ENCODE measurements around the gene ATXN7L2. TPM values are rescaled to one million over a fixed set of nuclear protein-coding genes. Genes with fewer than 3 reads are reported as not detected.
"Not testable (repeated sequence)": the region's sequence is repeated elsewhere in the genome, so short reads cannot be mapped to it uniquely, and the experiment has no call there.

ATXN7L2 gene
- total RNA-seq, 2 experiments from 2014 or later: 12.4 to 14.0 TPM

- peaks cover 75% of the 10 kb centered on the region for H3K27me3 Mint-ChIP-seq
Observed at GRCh38 chr1:109467301-109467777, 16.4 kb upstream of the ATXN7L2 start.

GRCh38 chr1:109468061-109468460 lies 15.6 kb upstream of the ATXN7L2 start:
- Mint-ChIP-seq H3K27me3 (peaks cover 75% of the 10 kb centered on the region), H3K9me3 (no peaks in the 10 kb centered on the region), H3K27ac (no peak overlapping the region), H3K36me3 (ENCODE audit: low read depth) (no peaks in the 10 kb centered on the region), H3K4me3 (no peak overlapping the region), H3K4me1 (peaks cover 11% of the 10 kb centered on the region)
- POLR2A ChIA-PET: no interaction called here
- no peak for DNase-seq
- CTCF ChIA-PET: interaction anchor here (0.6 to 1.3 kb wide), 3 partner anchors 23 to 265 kb away, joined by 3 to 5 read pairs (median 3); no protein-coding TSS in a partner anchor

More at GRCh38 chr1:109467301-109467777, 16.4 kb upstream of the ATXN7L2 start:
- peaks cover 11% of the 10 kb centered on the region for H3K4me1 Mint-ChIP-seq
- H3K9me3 Mint-ChIP-seq: no peaks in the 10 kb centered on the region
- POLR2A ChIA-PET: no interaction called here
- CTCF ChIA-PET: interaction anchor here (0.6 kb wide), 1 partner anchor 264 kb away, joined by 5 read pairs; no protein-coding TSS in a partner anchor
- no peak for DNase-seq
- no peaks in the 10 kb centered on the region for H3K36me3 Mint-ChIP-seq (ENCODE audit: low read depth)
- no peak overlapping the region for H3K27ac Mint-ChIP-seq
- no peak overlapping the region for H3K4me3 Mint-ChIP-seq

- Mint-ChIP-seq H3K27me3 (peaks cover 70% of the 10 kb centered on the region), H3K9me3 (no peaks in the 10 kb centered on the region), H3K27ac (no peak overlapping the region), H3K36me3 (ENCODE audit: low read depth) (no peaks in the 10 kb centered on the region), H3K4me3 (no peak overlapping the region), H3K4me1 (peaks cover 11% of the 10 kb centered on the region)
- POLR2A ChIA-PET: no interaction called here
- DNase-seq: peak; percentile 31
- CTCF ChIA-PET: interaction anchor here (0.6 to 1.3 kb wide), 4 partner anchors 9 to 64 kb away, joined by 3 read pairs; no protein-coding TSS in a partner anchor
Observed at GRCh38 chr1:109468903-109469302, 14.8 kb upstream of the ATXN7L2 start.

GRCh38 chr1:109470245-109470644 lies 13.5 kb upstream of the ATXN7L2 start:
- H3K36me3 Mint-ChIP-seq (ENCODE audit: low read depth): no peaks in the 10 kb centered on the region
- POLR2A ChIA-PET: interaction anchor here (0.8 kb wide), 1 partner anchor 396 kb away, joined by 3 read pairs; no protein-coding TSS in a partner anchor
- H3K9me3 Mint-ChIP-seq: no peaks in the 10 kb centered on the region
- no peak overlapping the region for H3K4me3 Mint-ChIP-seq
- H3K27ac Mint-ChIP-seq: no peak overlapping the region
- H3K27me3 Mint-ChIP-seq: peaks cover 63% of the 10 kb centered on the region
- DNase-seq: no peak
- peaks cover 11% of the 10 kb centered on the region for H3K4me1 Mint-ChIP-seq
- CTCF ChIA-PET: interaction anchor here (1.1 to 1.4 kb wide), 2 partner anchors 8 to 20 kb away, joined by 3 read pairs; no protein-coding TSS in a partner anchor

GRCh38 chr1:109472779-109473178 lies 10.9 kb upstream of the ATXN7L2 start:
- POLR2A ChIA-PET: no interaction called here
- CTCF ChIA-PET: interaction anchor here (0.6 to 1.3 kb wide), 2 partner anchors 23 to 229 kb away, joined by 3 read pairs; no protein-coding TSS in a partner anchor
- no peak overlapping the region for H3K4me3 Mint-ChIP-seq
- H3K9me3 Mint-ChIP-seq: no peaks in the 10 kb centered on the region
- no peak overlapping the region for H3K27ac Mint-ChIP-seq
- no peaks in the 10 kb centered on the region for H3K36me3 Mint-ChIP-seq (ENCODE audit: low read depth)
- peaks cover 9% of the 10 kb centered on the region for H3K4me1 Mint-ChIP-seq
- peaks cover 53% of the 10 kb centered on the region for H3K27me3 Mint-ChIP-seq
- no peak for DNase-seq

- H3K36me3 Mint-ChIP-seq (ENCODE audit: low read depth); H3K27ac Mint-ChIP-seq; POLR2A ChIA-PET; H3K4me3 Mint-ChIP-seq; H3K9me3 Mint-ChIP-seq; DNase-seq; H3K4me1 Mint-ChIP-seq: not testable (repeated sequence)
- H3K27me3 Mint-ChIP-seq: peaks cover 46% of the 10 kb centered on the region
- CTCF ChIA-PET: interaction anchor here (0.6 kb wide), 2 partner anchors 28 to 1681 kb away, joined by 3 read pairs; no protein-coding TSS in a partner anchor
Observed at GRCh38 chr1:109473284-109474057, 10.2 kb upstream of the ATXN7L2 start.

GRCh38 chr1:109474697-109475096 lies 9.0 kb upstream of the ATXN7L2 start:
- CTCF ChIA-PET: no interaction called here
- POLR2A ChIA-PET: no interaction called here
- no peak for DNase-seq
- H3K4me1 Mint-ChIP-seq: peaks cover 9% of the 10 kb centered on the region
- no peak overlapping the region for H3K4me3 Mint-ChIP-seq
- no peak overlapping the region for H3K27ac Mint-ChIP-seq
- H3K9me3 Mint-ChIP-seq: no peaks in the 10 kb centered on the region
- peaks cover 45% of the 10 kb centered on the region for H3K27me3 Mint-ChIP-seq
- no peaks in the 10 kb centered on the region for H3K36me3 Mint-ChIP-seq (ENCODE audit: low read depth)

- H3K4me1 Mint-ChIP-seq: peaks cover 9% of the 10 kb centered on the region
- no peak overlapping the region for H3K4me3 Mint-ChIP-seq
- H3K27me3 Mint-ChIP-seq: peaks cover 44% of the 10 kb centered on the region
- no peaks in the 10 kb centered on the region for H3K36me3 Mint-ChIP-seq (ENCODE audit: low read depth)
- POLR2A ChIA-PET: no interaction called here
- no peaks in the 10 kb centered on the region for H3K9me3 Mint-ChIP-seq
- no peak for DNase-seq
- CTCF ChIA-PET: no interaction called here
- H3K27ac Mint-ChIP-seq: no peak overlapping the region
Observed at GRCh38 chr1:109475261-109475660, 8.4 kb upstream of the ATXN7L2 start.

- no peak for DNase-seq
- peaks cover 37% of the 10 kb centered on the region for H3K27me3 Mint-ChIP-seq
- peaks cover 9% of the 10 kb centered on the region for H3K4me1 Mint-ChIP-seq
- no peak overlapping the region for H3K4me3 Mint-ChIP-seq
- no peaks in the 10 kb centered on the region for H3K36me3 Mint-ChIP-seq (ENCODE audit: low read depth)
- no peak overlapping the region for H3K27ac Mint-ChIP-seq
- no peaks in the 10 kb centered on the region for H3K9me3 Mint-ChIP-seq
- ChIA-PET CTCF (interaction anchor here (0.7 kb wide), 1 partner anchor 26 kb away, joined by 3 read pairs; no protein-coding TSS in a partner anchor), POLR2A (no interaction called here)
Observed at GRCh38 chr1:109476825-109477224, 6.9 kb upstream of the ATXN7L2 start.

GRCh38 chr1:109477821-109478220 lies 5.9 kb upstream of the ATXN7L2 start:
- ChIA-PET CTCF (interaction anchor here (1.2 to 43.6 kb wide), 2 partner anchors 8 to 46 kb away, joined by 3 to 1139 read pairs; partner anchors contain the start of genes AMIGO1 and GPR61), POLR2A (interaction anchor here (0.7 kb wide), 1 partner anchor 128 kb away, joined by 3 read pairs; no protein-coding TSS in a partner anchor)
- no peak for DNase-seq
- Mint-ChIP-seq H3K4me3 (no peak overlapping the region), H3K9me3 (no peaks in the 10 kb centered on the region), H3K27me3 (peaks cover 34% of the 10 kb centered on the region), H3K4me1 (peaks cover 17% of the 10 kb centered on the region), H3K27ac (no peak overlapping the region), H3K36me3 (ENCODE audit: low read depth) (no peaks in the 10 kb centered on the region)

GRCh38 chr1:109478806-109479205 lies 4.9 kb upstream of the ATXN7L2 start:
- H3K9me3 Mint-ChIP-seq: no peaks in the 10 kb centered on the region
- H3K36me3 Mint-ChIP-seq (ENCODE audit: low read depth): no peaks in the 10 kb centered on the region
- peaks cover 30% of the 10 kb centered on the region for H3K27me3 Mint-ChIP-seq
- DNase-seq: peak; percentile 71
- no peak overlapping the region for H3K27ac Mint-ChIP-seq
- POLR2A ChIA-PET: no interaction called here
- CTCF ChIA-PET: interaction anchor here (1.2 to 43.6 kb wide), 4 partner anchors 9 to 45 kb away, joined by 3 to 1139 read pairs (median 8); partner anchors contain the start of genes AMIGO1, CYB561D1 and GPR61
- no peak overlapping the region for H3K4me3 Mint-ChIP-seq
- H3K4me1 Mint-ChIP-seq: peaks cover 24% of the 10 kb centered on the region

- ChIA-PET CTCF (interaction anchor here (1.5 to 43.6 kb wide), 3 partner anchors 11 to 45 kb away, joined by 4 to 1139 read pairs (median 11); partner anchors contain the start of genes AMIGO1, CYB561D1 and GPR61), POLR2A (no interaction called here)
- Mint-ChIP-seq H3K9me3 (no peaks in the 10 kb centered on the region), H3K27me3 (peaks cover 30% of the 10 kb centered on the region), H3K4me1 (peaks cover 27% of the 10 kb centered on the region), H3K27ac (no peak overlapping the region), H3K4me3 (no peak overlapping the region), H3K36me3 (ENCODE audit: low read depth) (no peaks in the 10 kb centered on the region)
- DNase-seq: no peak
Observed at GRCh38 chr1:109479311-109479710, 4.4 kb upstream of the ATXN7L2 start.

GRCh38 chr1:109479901-109480300 lies 3.8 kb upstream of the ATXN7L2 start:
- POLR2A ChIA-PET: no interaction called here
- Mint-ChIP-seq H3K4me3 (no peak overlapping the region), H3K27me3 (peaks cover 25% of the 10 kb centered on the region), H3K27ac (no peak overlapping the region), H3K4me1 (peaks cover 33% of the 10 kb centered on the region), H3K36me3 (ENCODE audit: low read depth) (no peaks in the 10 kb centered on the region), H3K9me3 (no peaks in the 10 kb centered on the region)
- no peak for DNase-seq
- CTCF ChIA-PET: interaction anchor here (1.5 to 43.6 kb wide), 3 partner anchors 11 to 44 kb away, joined by 4 to 1139 read pairs (median 11); partner anchors contain the start of genes AMIGO1, CYB561D1 and GPR61

Data from activated CD4-positive, alpha-beta T cell treated with anti-CD3 and anti-CD28 coated beads, Interleukin-2, amount 10 ng/mL, durations not matched to agents 7 days and 5 days (primary cell).